BE2C (cell line): ENCODE measurements around the gene GRM4.

Experiments used
- DNase-seq: peaks from one replicate; pipeline ENCODE4 v3.0.0-alpha.2; 2020
- H3K27me3 ChIP-seq: fragments of 250-450 bp; sonication (Bioruptor Pico); 2 replicates; pipeline ENCODE4 v1.5.1; 2020; ENCODE audit warnings: mild to moderate bottlenecking
- H3K36me3 ChIP-seq: fragments of 250-450 bp; sonication (Bioruptor Pico); 2 replicates; pipeline ENCODE4 v1.5.1; 2020; ENCODE audit warnings: mild to moderate bottlenecking
- H3K4me1 ChIP-seq: fragments of 250-450 bp; sonication (Bioruptor Pico); 2 replicates; pipeline ENCODE4 v1.5.1; 2020
- H3K4me3 ChIP-seq: 2 replicates; pipeline ENCODE4 v1.5.1; 2011; ENCODE audit warnings: low read depth, low read length
- H3K9me3 ChIP-seq: fragments of 250-450 bp; sonication (Bioruptor Pico); 2 replicates; pipeline ENCODE4 v1.5.1; 2020
- CTCF ChIP-seq: IDR thresholded peaks from 2 replicates; pipeline ENCODE4 v1.5.1; 2012; ENCODE audit warnings: mild to moderate bottlenecking, low read depth, low read length

The GRM4 gene

GRCh38 chr6:33985313-33985751 is 160.6 kb downstream of the GRM4 start:
- DNase-seq = no peak
- H3K4me3 ChIP-seq = no peak overlapping the region
- no peaks in the 10 kb centered on the region for H3K27me3 ChIP-seq

GRCh38 chr6:33984466-33985312 is 161.2 kb downstream of the GRM4 start:
- H3K27me3 ChIP-seq = no peaks in the 10 kb centered on the region
- no peaks in the 10 kb centered on the region for H3K36me3 ChIP-seq
- TF ChIP-seq CTCF = no peak
- no peaks in the 10 kb centered on the region; the same call in none of the 2 replicates for H3K4me1 ChIP-seq
- H3K4me3 ChIP-seq = no peak overlapping the region
- DNase-seq = no peak
- H3K9me3 ChIP-seq = no peaks in the 10 kb centered on the region

More at GRCh38 chr6:33985313-33985751, 160.6 kb downstream of the GRM4 start:
- Histone ChIP-seq H3K4me1 (no peaks in the 10 kb centered on the region; the same call in none of the 2 replicates), H3K36me3 (no peaks in the 10 kb centered on the region), H3K9me3 (no peaks in the 10 kb centered on the region)
- TF ChIP-seq CTCF = no peak

GRCh38 chr6:33983721-33984465 is 162.0 kb downstream of the GRM4 start:
- peak; percentile 44 for DNase-seq
- H3K36me3 ChIP-seq = no peaks in the 10 kb centered on the region
- H3K4me3 ChIP-seq = no peak overlapping the region

GRCh38 chr6:33983109-33983716 is 162.7 kb downstream of the GRM4 start:
- TF ChIP-seq CTCF = no peak
- H3K9me3 ChIP-seq = no peaks in the 10 kb centered on the region
- H3K27me3 ChIP-seq = no peaks in the 10 kb centered on the region
- H3K36me3 ChIP-seq = no peaks in the 10 kb centered on the region
- no peaks in the 10 kb centered on the region; the same call in 1 of the 2 replicates for H3K4me1 ChIP-seq
- no peak overlapping the region for H3K4me3 ChIP-seq
- DNase-seq = no peak

More at GRCh38 chr6:33983721-33984465, 162.0 kb downstream of the GRM4 start:
- H3K4me1 ChIP-seq = no peaks in the 10 kb centered on the region; the same call in none of the 2 replicates
- no peaks in the 10 kb centered on the region for H3K27me3 ChIP-seq
- H3K9me3 ChIP-seq = no peaks in the 10 kb centered on the region
- no peak for TF ChIP-seq CTCF

- Histone ChIP-seq H3K4me1 (no peaks in the 10 kb centered on the region; the same call in 1 of the 2 replicates), H3K27me3 (no peaks in the 10 kb centered on the region), H3K36me3 (no peaks in the 10 kb centered on the region), H3K4me3 (no peak overlapping the region), H3K9me3 (no peaks in the 10 kb centered on the region)
- no peak for DNase-seq
- TF ChIP-seq CTCF = no peak
These were observed 164.0 kb downstream of the GRM4 start for GRCh38 chr6:33981861-33982260.
